Spleen (tissue), 7 donors: ENCODE measurements around the gene CD274.

ENCODE experiments used
- POLR2A ChIP-seq, 3 donors: fragments of 450-650 bp; IDR thresholded peaks; one replicate each; pipeline ENCODE4 v1.5.1; 2017; ENCODE audit warnings: antibody characterized with exemption in 3 of 3, mild to moderate bottlenecking in 1 of 3
- POLR2AphosphoS5 ChIP-seq, 3 donors: sonication (generic); formaldehyde crosslinking; IDR thresholded peaks; one replicate each; pipeline ENCODE4 v1.5.1; 2017; ENCODE audit warnings: antibody characterized with exemption in 3 of 3
- TF ChIP-seq, protein P1 (sequence below), 11 experiments: fragments of 200-600 bp in 7 of 11; fragments of 450-650 bp in 4 of 11; sonication (generic) in 4 of 11; IDR thresholded peaks in 8 of 11; conservative IDR thresholded peaks in 3 of 11; 1 replicate in 7 of 11; 2 replicates in 4 of 11; pipeline versions ENCODE4 v1.4.0 to v1.8.0; 2016 to 2021; ENCODE audit warnings: antibody characterized with exemption in 11 of 11, inconsistent platforms in 4 of 11, mild to moderate bottlenecking in 1 of 11
- donor health status: DM: no; HTN: no; CAD: no; lungs with moderate emphysema.
- donor health status: DM: no; HTN: no; CAD: no.
- donor health status: DM: no; HTN: no; CAD: no.

GRCh38 chr9:5408596-5408995, 41.7 kb upstream of the CD274 start:
- TF ChIP-seq, protein P1, sequence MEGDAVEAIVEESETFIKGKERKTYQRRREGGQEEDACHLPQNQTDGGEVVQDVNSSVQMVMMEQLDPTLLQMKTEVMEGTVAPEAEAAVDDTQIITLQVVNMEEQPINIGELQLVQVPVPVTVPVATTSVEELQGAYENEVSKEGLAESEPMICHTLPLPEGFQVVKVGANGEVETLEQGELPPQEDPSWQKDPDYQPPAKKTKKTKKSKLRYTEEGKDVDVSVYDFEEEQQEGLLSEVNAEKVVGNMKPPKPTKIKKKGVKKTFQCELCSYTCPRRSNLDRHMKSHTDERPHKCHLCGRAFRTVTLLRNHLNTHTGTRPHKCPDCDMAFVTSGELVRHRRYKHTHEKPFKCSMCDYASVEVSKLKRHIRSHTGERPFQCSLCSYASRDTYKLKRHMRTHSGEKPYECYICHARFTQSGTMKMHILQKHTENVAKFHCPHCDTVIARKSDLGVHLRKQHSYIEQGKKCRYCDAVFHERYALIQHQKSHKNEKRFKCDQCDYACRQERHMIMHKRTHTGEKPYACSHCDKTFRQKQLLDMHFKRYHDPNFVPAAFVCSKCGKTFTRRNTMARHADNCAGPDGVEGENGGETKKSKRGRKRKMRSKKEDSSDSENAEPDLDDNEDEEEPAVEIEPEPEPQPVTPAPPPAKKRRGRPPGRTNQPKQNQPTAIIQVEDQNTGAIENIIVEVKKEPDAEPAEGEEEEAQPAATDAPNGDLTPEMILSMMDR (IDR thresholded peaks at IDR 0.05 in 8 of 11, conservative IDR thresholded peaks at IDR 0.05 in 3 of 11), result no peak
- TF ChIP-seq POLR2A (IDR thresholded peaks at IDR 0.05), result no peak
- no peak for TF ChIP-seq POLR2AphosphoS5 (IDR thresholded peaks at IDR 0.05)
